PC-3 (cell line): Measurements from ENCODE around the gene FARP1.

ENCODE experiments used
- CTCF ChIP-seq: fragments of 300-600 bp; sonication (generic); conservative IDR thresholded peaks from 2 replicates; pipeline ENCODE4 v1.5.1; 2017; ENCODE audit warnings: antibody characterized with exemption, low read depth, mild to moderate bottlenecking, low read length
- EZH2 ChIP-seq: fragments of 300-600 bp; sonication (generic); IDR thresholded peaks from one replicate; pipeline ENCODE4 v1.6.1; 2017; ENCODE audit warnings: antibody characterized with exemption, mild to moderate bottlenecking, low read length; ENCODE audit not compliant: unreplicated experiment
- EZH2phosphoT487 ChIP-seq: fragments of 300-600 bp; sonication (generic); IDR thresholded peaks from 2 replicates; pipeline ENCODE4 v1.6.1; 2018; ENCODE audit warnings: mild to moderate bottlenecking, antibody characterized with exemption, low read length, borderline replicate concordance

GRCh38 chr13:98439896-98440295 lies 297.0 kb downstream of the FARP1 start:
- TF ChIP-seq CTCF (no peak), EZH2 (no peak), EZH2phosphoT487 (no peak)
